GM12891 (cell line): ENCODE results near the gene BRF1.
"Not testable (repeated sequence)": the region's sequence is repeated elsewhere in the genome, so short reads cannot be mapped to it uniquely, and the experiment has no call there.

Source experiments
- DNase-seq: peaks from one replicate; pipeline ENCODE4 v3.0.0; 2011; ENCODE audit warnings: low spot score; ENCODE audit not compliant: insufficient read length
- FAIRE-seq: peaks from 2 replicates; lab custom pipeline; 2011; peaks lifted over from hg19 to GRCh38; lab: Jason Lieb, UNC
- PAX5 ChIP-seq: IDR thresholded peaks from 2 replicates; pipeline ENCODE4 v1.6.1; 2011; ENCODE audit warnings: low read length, moderate library complexity, mild to moderate bottlenecking; ENCODE audit not compliant: insufficient read depth, severe bottlenecking
- POLR2A ChIP-seq: IDR thresholded peaks from 2 replicates; pipeline ENCODE4 v1.6.1; 2011; ENCODE audit warnings: low read depth, low read length, control low read depth
- POLR2AphosphoS5 ChIP-seq: IDR thresholded peaks from 2 replicates; pipeline ENCODE4 v1.6.1; 2011; ENCODE audit warnings: low read depth, low read length, control low read depth
- POU2F2 ChIP-seq: IDR thresholded peaks from 2 replicates; pipeline ENCODE4 v1.6.1; 2011; ENCODE audit warnings: low read depth, mild to moderate bottlenecking, control low read depth, low read length, moderate library complexity
- SPI1 ChIP-seq: IDR thresholded peaks from 2 replicates; pipeline ENCODE4 v1.6.1; 2011; ENCODE audit warnings: low read depth, low read length, control low read depth
- TAF1 ChIP-seq: IDR thresholded peaks from 2 replicates; pipeline ENCODE4 v1.6.1; 2011; ENCODE audit warnings: low read depth, low read length, control low read depth

BRF1 gene

DNA sequence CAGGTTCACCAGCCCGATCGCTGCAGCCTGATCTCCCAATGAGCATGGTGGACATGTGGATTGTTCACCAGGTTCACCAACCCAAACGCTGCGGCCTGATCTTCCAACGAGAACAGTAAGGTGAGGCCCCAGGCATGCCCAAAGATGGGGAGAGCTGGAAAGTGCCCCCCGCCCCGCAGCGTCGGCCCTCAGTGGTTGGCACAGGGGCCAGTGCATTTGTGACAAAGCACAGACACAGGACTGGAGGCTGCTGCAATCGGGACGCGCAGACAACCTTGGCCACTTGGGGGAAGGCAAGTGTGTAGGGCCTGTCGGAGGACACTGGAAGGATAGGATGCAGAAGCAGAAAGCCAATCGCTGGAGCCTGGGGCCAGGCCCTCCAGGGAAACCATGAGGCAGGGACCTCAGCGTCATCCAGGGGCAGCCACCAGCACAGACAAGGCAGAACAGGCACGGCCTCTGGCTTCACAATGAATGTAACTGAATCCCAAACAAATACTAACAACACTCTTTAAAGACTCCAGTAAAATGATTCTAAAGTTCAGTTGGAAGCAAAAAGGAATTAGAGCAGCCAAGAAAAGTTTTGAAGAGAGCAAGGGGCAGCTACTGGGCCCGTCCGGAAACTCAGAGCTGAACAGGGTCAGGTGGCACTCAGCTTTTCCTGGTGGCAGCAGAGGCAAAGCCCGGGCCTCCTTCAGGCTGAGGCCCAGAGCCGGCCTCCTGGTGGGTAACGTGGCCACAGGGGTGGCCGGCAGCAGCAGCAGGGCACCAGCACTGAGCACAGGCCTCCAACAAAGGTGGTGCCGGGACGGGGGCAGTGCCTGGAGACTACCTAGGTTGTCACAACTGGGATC is 13.3 kb downstream of the BRF1 start:
- no peak for TF ChIP-seq PAX5
- no peak for TF ChIP-seq POU2F2
- no peak for TF ChIP-seq TAF1
- no peak for TF ChIP-seq POLR2A
- TF ChIP-seq SPI1, result no peak
- no peak for TF ChIP-seq POLR2AphosphoS5
- FAIRE-seq (no peak), DNase-seq (no peak)

DNA sequence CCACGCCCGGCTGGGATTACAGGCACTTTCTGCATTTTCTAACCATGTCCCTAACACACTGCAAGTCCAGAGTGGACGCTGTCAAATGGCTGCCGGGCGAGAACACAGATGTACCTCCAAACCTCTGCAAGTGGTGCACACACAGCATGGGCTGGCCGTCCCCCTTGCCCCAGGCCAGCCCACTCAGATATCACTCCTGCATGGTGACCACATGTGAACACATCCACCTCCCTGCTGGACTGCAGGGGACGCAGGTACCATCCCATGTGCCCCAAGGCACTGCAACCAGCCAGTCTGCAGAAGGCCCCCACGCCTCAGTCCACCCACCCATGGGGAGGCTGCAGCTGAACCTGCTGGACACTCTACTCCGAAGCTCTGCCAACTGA is 14.0 kb downstream of the BRF1 start:
- DNase-seq (no peak), FAIRE-seq (no peak)
- TF ChIP-seq SPI1 (no peak), POLR2A (no peak), POLR2AphosphoS5 (no peak), TAF1 (no peak), POU2F2 (no peak), PAX5 (no peak)

DNA sequence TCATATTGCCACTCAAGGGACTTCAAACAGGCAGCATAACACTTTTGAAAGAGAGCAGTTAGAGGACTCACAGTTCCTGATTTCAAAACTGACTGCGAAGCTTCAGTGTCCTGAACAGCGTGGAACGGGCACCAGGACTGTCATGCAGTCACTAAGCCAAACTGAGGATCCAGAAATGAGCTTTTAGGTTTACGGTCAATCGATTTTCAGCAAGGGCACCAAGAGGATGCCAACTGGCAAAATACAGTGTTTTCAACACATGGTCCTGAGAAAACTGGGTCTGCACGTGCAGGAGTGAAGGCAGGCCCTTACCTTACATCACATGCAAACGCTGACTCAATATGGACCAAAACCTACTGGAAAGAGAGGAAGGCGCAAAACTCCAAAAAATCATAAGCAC is 15.6 kb downstream of the BRF1 start:
- TF ChIP-seq POLR2A (no peak), PAX5 (no peak), SPI1 (no peak), TAF1 (no peak), POU2F2 (no peak), POLR2AphosphoS5 (no peak)
- FAIRE-seq (no peak), DNase-seq (no peak)

DNA sequence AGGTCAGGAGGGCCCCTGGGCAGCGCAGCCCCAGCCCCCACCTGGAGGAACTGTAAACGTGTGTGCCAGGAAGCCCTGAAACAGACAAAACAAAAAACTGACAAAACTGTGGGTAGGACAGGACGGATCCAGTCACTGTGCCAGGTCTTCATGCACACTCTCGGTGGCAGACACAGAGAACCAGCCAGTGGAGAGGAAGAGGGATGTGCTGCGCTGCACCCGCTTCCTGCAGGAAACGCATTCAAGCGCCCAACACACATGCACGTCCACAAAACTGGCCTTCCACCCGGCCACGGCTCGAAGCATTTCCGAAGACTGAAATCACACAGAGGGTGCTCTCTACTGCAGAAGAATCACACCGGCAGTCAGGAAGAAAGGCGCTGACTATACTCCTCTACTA is 16.9 kb downstream of the BRF1 start:
- FAIRE-seq (peak; percentile 50), DNase-seq (peak; percentile 6)
- TF ChIP-seq SPI1, result no peak

DNA sequence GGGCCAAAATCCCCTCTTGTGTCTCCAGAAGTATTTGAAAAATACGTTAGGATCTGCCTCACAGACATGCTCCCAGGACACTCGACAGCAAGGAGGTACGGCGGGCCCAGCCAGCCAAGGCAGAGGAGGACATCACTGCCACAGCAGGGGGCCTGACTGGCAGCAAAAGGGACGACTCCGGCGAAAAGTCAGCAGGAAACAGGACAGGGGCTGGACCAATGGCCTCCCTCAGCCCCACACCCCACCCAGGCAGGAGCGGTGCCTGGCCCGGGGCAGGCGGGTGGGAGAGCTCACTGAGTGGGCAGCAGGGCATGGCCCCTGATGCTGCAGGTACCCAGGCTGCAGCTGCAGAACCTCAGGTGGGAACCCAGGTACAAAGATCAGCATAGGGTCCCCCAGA is 17.8 kb downstream of the BRF1 start:
- FAIRE-seq (no peak), DNase-seq (no peak)
- TF ChIP-seq POLR2AphosphoS5 (no peak), TAF1 (no peak), POLR2A (no peak), SPI1 (no peak), PAX5 (no peak), POU2F2 (no peak)

DNA sequence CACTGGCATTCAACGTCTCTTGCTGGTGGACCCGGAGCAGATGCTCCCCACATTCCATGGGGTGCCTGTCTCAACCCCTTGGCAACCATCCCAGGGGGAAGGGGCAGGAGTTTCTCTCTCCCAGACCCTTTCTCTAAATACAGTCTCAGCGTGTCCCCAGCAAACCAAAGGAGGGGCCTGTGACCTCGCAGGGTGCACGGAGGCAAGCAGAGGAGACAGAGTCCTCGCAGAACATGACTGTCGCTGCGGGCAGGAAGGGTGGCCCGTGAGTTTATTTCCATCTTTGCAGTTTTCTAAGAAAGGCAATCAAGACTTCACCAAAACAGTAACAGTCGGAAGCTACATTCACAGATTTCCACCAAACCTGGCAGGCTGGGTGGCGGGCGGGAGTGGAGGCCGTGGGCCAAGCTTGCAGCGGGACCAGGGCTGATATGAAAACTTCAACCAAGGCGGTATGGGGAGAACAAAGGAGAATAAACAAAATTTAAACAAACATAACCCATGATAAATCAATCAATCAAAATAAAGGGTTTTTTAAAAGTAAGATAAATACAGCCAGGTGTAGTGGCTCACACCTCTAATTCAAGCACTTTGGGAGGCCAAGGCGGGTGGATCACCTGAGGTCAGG is 18.6 kb downstream of the BRF1 start:
- DNase-seq (no peak), FAIRE-seq (no peak)
- TF ChIP-seq POLR2A (no peak), POU2F2 (no peak), POLR2AphosphoS5 (no peak), PAX5 (no peak), SPI1 (no peak), TAF1 (no peak)

DNA sequence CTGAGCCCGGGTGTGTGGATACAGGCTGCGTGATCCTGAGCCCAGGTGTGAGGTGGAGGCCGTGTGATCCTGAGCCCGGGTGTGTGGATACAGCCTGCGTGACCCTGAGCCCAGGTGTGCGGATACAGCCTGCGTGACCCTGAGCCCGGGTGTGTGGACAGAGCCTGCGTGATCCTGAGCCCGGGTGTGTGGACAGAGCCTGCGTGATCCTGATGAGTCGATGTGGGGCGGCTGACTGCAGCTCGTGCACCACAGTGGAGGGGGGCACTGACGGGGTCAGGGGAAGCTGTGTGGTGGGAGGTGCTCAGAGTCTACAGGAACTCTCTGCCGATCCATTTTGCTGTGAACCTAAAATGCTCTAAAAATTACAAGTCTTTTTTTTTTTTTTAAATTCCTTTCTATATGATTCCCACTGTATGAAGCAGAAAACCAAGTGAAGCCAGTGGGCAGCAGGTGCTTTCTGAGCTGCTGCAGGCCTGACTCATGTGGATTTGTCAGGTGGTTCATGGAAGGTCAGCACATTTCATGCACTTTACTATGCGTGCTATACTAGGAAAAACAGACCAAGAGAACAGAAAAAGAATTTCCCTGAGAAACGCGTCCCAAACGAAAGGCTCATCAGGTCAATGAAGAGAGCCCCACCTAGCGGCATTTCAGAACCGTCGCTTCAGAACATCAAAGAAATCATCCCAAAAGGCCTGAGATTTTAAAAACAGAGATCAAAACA is 19.3 kb downstream of the BRF1 start:
- DNase-seq, result no peak

DNA sequence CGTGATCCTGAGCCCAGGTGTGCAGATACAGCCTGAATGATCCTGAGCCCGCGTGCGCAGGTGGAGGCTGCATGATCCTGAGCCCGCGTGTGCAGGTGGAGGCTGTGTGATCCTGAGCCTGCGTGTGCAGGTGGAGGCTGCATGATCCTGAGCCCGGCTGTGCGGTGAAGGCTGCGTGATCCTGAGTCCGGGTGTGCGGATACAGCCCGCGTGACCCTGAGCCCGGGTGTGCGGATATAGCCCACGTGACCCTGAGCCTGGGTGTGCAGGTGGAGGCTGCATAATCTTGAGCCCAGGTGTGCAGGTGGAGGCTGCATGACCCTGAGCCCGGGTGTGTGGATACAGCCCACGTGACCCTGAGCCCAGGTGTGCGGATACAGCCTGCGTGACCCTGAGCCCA is 20.3 kb downstream of the BRF1 start:
- TF ChIP-seq POU2F2 (no peak), PAX5 (no peak), TAF1 (no peak), POLR2AphosphoS5 (no peak), POLR2A (no peak), SPI1 (no peak)
- DNase-seq (no peak), FAIRE-seq (no peak)

More for the DNA sequence above, 19.3 kb downstream of the BRF1 start:
- FAIRE-seq, result peak; percentile 38
- TF ChIP-seq TAF1, result no peak
- no peak for TF ChIP-seq POLR2AphosphoS5
- no peak for TF ChIP-seq PAX5
- TF ChIP-seq POU2F2, result no peak

DNA sequence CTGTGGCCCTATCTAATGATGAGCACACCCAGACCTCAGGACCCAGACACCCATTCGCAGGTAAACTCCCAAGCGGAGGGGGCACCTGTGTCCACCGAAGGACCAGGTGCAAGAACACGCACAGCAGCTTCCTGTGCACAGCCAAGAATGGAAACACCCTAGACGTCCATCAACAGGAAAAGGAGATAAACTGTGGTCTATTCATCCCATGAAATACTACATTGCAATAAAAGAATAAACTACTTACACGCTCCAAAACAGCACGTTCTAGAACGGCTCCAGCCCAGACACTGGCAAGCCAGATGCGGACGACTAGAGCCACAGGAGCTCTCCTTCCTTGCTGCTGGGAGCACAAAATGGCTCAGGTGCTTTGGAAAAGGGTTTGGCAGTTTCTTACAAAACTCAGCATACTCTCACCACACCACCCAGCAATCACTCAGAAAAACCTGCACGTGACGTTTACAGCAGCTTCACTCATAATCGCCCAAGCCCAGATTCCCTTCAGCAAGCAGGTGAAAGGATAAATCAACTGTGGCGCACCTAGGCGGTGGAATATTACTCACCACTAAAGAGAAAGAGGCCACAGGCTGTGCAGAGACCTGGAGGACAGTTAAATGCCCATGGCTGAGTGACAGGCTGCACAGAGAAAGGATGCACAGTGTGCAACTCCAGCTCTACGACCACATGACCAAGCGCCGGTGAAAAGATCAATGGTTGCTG is 21.0 kb downstream of the BRF1 start:
- FAIRE-seq, result no peak
- TF ChIP-seq PAX5 (no peak), SPI1 (no peak), TAF1 (no peak), POLR2A (no peak)
- DNase-seq, result no peak

DNA sequence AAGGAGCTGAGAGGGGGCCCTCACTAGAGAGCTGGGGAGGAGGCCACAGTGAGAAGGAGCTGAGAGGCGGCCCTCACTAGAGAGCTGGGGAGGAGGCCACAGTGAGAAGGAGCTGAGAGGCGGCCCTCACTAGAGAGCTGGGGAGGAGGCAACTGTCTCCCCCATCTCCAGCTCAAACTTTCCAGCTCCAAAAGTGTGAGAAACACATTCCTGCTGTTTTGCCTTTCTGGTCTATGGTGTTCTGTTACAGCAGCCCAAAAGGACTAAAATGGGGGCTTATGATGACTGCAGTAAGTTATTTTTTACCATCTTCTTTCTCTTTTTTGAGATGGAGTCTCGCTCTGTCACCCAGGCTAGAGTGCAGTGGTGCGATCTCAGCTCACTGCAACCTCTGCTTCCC is 23.4 kb downstream of the BRF1 start:
- not testable (repeated sequence) for DNase-seq, FAIRE-seq
